IMR-90 (cell line): ENCODE data around the gene EVL. TPM values are rescaled to one million over a fixed set of nuclear protein-coding genes. Genes with fewer than 3 reads are reported as not detected.

Source experiments
- ATAC-seq: fragments of 200-7000 bp; cut with Tn5 transposase; 2 replicates; pipeline ENCODE4 v1.9.1; 2020; ENCODE audit warnings: low read depth, mild to moderate bottlenecking, moderate library complexity
- BruUV-seq: library from RNA; stranded (reverse); fragments of 400-500 nt; replicated peaks from 2 replicates; lab custom pipeline; 2021; lab: Mats Ljungman, UMichigan
- CTCF ChIA-PET: fragments of 300-600 bp; formaldehyde crosslinking; extraction: SDS; loops from one replicate; lab custom pipeline; 2021; ENCODE audit warnings: antibody characterized with exemption; lab: Yijun Ruan, JAX
- POLR2A ChIA-PET: fragments of 300-600 bp; sonication (Branson Sonifier 250); formaldehyde crosslinking; loops from one replicate; lab custom pipeline; 2022; ENCODE audit warnings: antibody characterized with exemption; ENCODE audit not compliant: unreplicated experiment; lab: Charles Lee
- DNase-seq: peaks from one replicate; pipeline ENCODE4 v3.0.0; 2013
- H2AFZ ChIP-seq: replicated peaks from 2 replicates; pipeline ENCODE3; 2013; ENCODE audit warnings: low read length, mild to moderate bottlenecking; ENCODE audit not compliant: poor library complexity
- H2AK5ac ChIP-seq: 2 replicates; pipeline ENCODE4 v1.6.1; 2013; ENCODE audit warnings: low read depth, low read length, inconsistent platforms
- H2AK9ac ChIP-seq: replicated peaks from 2 replicates; pipeline ENCODE3; 2013; ENCODE audit warnings: mild to moderate bottlenecking, low read depth, low read length, moderate library complexity; ENCODE audit not compliant: poor library complexity
- H2BK120ac ChIP-seq: 2 replicates; pipeline ENCODE4 v1.6.1; 2013; ENCODE audit warnings: low read depth, low read length, inconsistent platforms
- H2BK15ac ChIP-seq: 3 replicates; pipeline ENCODE4 v1.6.1; 2013; ENCODE audit warnings: low read depth, low read length, inconsistent platforms
- H2BK20ac ChIP-seq: 2 replicates; pipeline ENCODE4 v1.6.1; 2013; ENCODE audit warnings: low read depth, mild to moderate bottlenecking, inconsistent platforms, low read length, moderate library complexity
- H2BK5ac ChIP-seq: 2 replicates; pipeline ENCODE4 v1.6.1; 2013; ENCODE audit warnings: mild to moderate bottlenecking, low read depth, low read length, inconsistent platforms; ENCODE audit not compliant: poor library complexity, severe bottlenecking
- H3K14ac ChIP-seq: replicated peaks from 2 replicates; pipeline ENCODE4 v1.6.1; 2013; ENCODE audit warnings: low read depth, low read length, inconsistent platforms
- H3K18ac ChIP-seq: 2 replicates; pipeline ENCODE4 v1.6.1; 2013; ENCODE audit warnings: low read depth, low read length, control low read depth
- H3K23ac ChIP-seq: 2 replicates; pipeline ENCODE4 v1.6.1; 2013; ENCODE audit warnings: low read depth, low read length, inconsistent platforms
- H3K27ac ChIP-seq: 2 replicates; pipeline ENCODE4 v1.5.1; 2013; ENCODE audit warnings: mild to moderate bottlenecking, control low read depth, low read length; ENCODE audit not compliant: insufficient read depth
- H3K27me3 ChIP-seq: 2 replicates; pipeline ENCODE4 v1.6.1; 2013; ENCODE audit warnings: low read length; ENCODE audit not compliant: control insufficient read depth, insufficient read depth
- H3K36me3 ChIP-seq: 2 replicates; pipeline ENCODE4 v1.6.1; 2013; ENCODE audit warnings: low read length, mixed read lengths; ENCODE audit not compliant: control insufficient read depth, insufficient read depth
- H3K4ac ChIP-seq: 2 replicates; pipeline ENCODE4 v1.6.1; 2013; ENCODE audit warnings: low read depth, low read length, inconsistent platforms
- H3K4me1 ChIP-seq: 2 replicates; pipeline ENCODE4 v1.6.1; 2013; ENCODE audit warnings: low read length, mixed read lengths; ENCODE audit not compliant: control insufficient read depth, insufficient read depth
- H3K4me2 ChIP-seq: 2 replicates; pipeline ENCODE4 v1.6.1; 2013; ENCODE audit warnings: low read depth, mild to moderate bottlenecking, control low read depth, low read length, moderate library complexity
- H3K4me3 ChIP-seq: 2 replicates; pipeline ENCODE4 v1.5.1; 2013; ENCODE audit warnings: low read depth, mild to moderate bottlenecking, control low read depth, low read length, moderate library complexity; ENCODE audit not compliant: insufficient read depth
- H3K56ac ChIP-seq: 2 replicates; pipeline ENCODE4 v1.6.1; 2013; ENCODE audit warnings: low read length, inconsistent platforms; ENCODE audit not compliant: insufficient read depth; ENCODE audit errors: extremely low read depth
- H3K79me1 ChIP-seq, 2 experiments: 2 replicates each; pipeline ENCODE4 v1.6.1; 2013; ENCODE audit warnings: low read length in 2 of 2, inconsistent platforms in 1 of 2, low read depth in 1 of 2
- H3K9ac ChIP-seq: 2 replicates; pipeline ENCODE4 v1.6.1; 2013; ENCODE audit warnings: low read depth, low read length, control low read depth
- H3K9me1 ChIP-seq: 2 replicates; pipeline ENCODE4 v1.6.1; 2013; ENCODE audit warnings: low read length, inconsistent platforms; ENCODE audit not compliant: insufficient read depth
- H3K9me3 ChIP-seq: 2 replicates; pipeline ENCODE4 v1.6.1; 2013; ENCODE audit warnings: low read length; ENCODE audit not compliant: control insufficient read depth, insufficient read depth
- H4K20me1 ChIP-seq: 2 replicates; pipeline ENCODE4 v1.6.1; 2013; ENCODE audit warnings: low read length, inconsistent platforms; ENCODE audit not compliant: insufficient read depth
- H4K5ac ChIP-seq: 2 replicates; pipeline ENCODE4 v1.6.1; 2013; ENCODE audit warnings: mild to moderate bottlenecking, low read depth, low read length, control low read depth
- H4K8ac ChIP-seq, 2 experiments: 2 replicates each; pipeline ENCODE4 v1.6.1; 2013; ENCODE audit warnings: low read depth in 2 of 2, low read length in 2 of 2, control low read depth in 1 of 2, inconsistent platforms in 1 of 2
- H4K91ac ChIP-seq: 2 replicates; pipeline ENCODE4 v1.6.1; 2013; ENCODE audit warnings: low read depth, low read length, inconsistent platforms; ENCODE audit not compliant: insufficient read depth
- CEBPB ChIP-seq: IDR thresholded peaks from 2 replicates; pipeline ENCODE4 v1.6.1; 2012; ENCODE audit warnings: low read depth, low read length, improper control_type of control experiment
- CHD1 ChIP-seq: IDR thresholded peaks from 2 replicates; pipeline ENCODE4 v1.6.1; 2012; ENCODE audit warnings: low read depth, low read length, improper control_type of control experiment
- FOS ChIP-seq: fragments of 150-350 bp; IDR thresholded peaks from 2 replicates; pipeline ENCODE4 v1.6.1; 2016; ENCODE audit warnings: low read depth, low read length
- MAFK ChIP-seq: IDR thresholded peaks from 2 replicates; pipeline ENCODE4 v1.6.1; 2012; ENCODE audit warnings: low read depth, low read length, improper control_type of control experiment
- MAZ ChIP-seq: IDR thresholded peaks from 2 replicates; pipeline ENCODE4 v1.6.1; 2012; ENCODE audit warnings: low read depth, mild to moderate bottlenecking, low read length, improper control_type of control experiment, moderate library complexity, borderline replicate concordance
- NFE2L2 ChIP-seq: fragments of 150-350 bp; IDR thresholded peaks from 2 replicates; pipeline ENCODE4 v1.6.1; 2016; ENCODE audit warnings: low read depth, mild to moderate bottlenecking, low read length
- POLR2A ChIP-seq: IDR thresholded peaks from 2 replicates; pipeline ENCODE4 v1.6.1; 2012; ENCODE audit warnings: mild to moderate bottlenecking, low read depth, low read length
- RCOR1 ChIP-seq: IDR thresholded peaks from 2 replicates; pipeline ENCODE4 v1.6.1; 2012; ENCODE audit warnings: mild to moderate bottlenecking, low read length, improper control_type of control experiment; ENCODE audit not compliant: insufficient replicate concordance
- SMC3 ChIP-seq: fragments of 150-350 bp; IDR thresholded peaks from 2 replicates; pipeline ENCODE4 v1.6.1; 2016; ENCODE audit warnings: low read depth, mild to moderate bottlenecking, antibody characterized with exemption, low read length, moderate library complexity
- dilution Hi-C: fragments of 300-500 bp; cut with HindIII; formaldehyde crosslinking; loops from one replicate; pipeline ENCODE4 v1.14.3; 2018; ENCODE audit warnings: low sequenced_read_pairs; ENCODE audit not compliant: unreplicated experiment
- in situ Hi-C: fragments of 300-500 bp; cut with MboI; formaldehyde crosslinking; loops from 3 replicates; pipeline ENCODE4 v1.14.3; 2019; ENCODE audit warnings: low sequenced_read_pairs, inconsistent platforms, mixed read lengths
- intact Hi-C: fragments of 100-400 bp; cut with micrococcal nuclease; formaldehyde crosslinking; loops from 2 replicates; pipeline ENCODE4 v1.10.0; 2022
- polyA plus RNA-seq, 3 experiments: library from polyadenylated mRNA; depleted of rRNA; stranded (reverse); fragments of >200 nt; gene quantifications; 2 replicates each; pipeline ENCODE4 v1.2.3, GENCODE V29; 2012; ENCODE audit warnings: low replicate concordance in 1 of 3
- total RNA-seq: library from RNA; depleted of rRNA; stranded (reverse); fragments of >200 nt; gene quantifications from 2 replicates; pipeline ENCODE4 v1.2.3, GENCODE V29; 2012
- TF ChIP-seq, protein P1 (sequence below): fragments of 150-350 bp; IDR thresholded peaks from 2 replicates; pipeline ENCODE4 v1.6.1; 2016; ENCODE audit warnings: low read depth, mild to moderate bottlenecking, low read length, moderate library complexity, borderline replicate concordance
- TF ChIP-seq, protein P2 (sequence below): conservative IDR thresholded peaks from 2 replicates; pipeline ENCODE4 v1.5.1; 2012; ENCODE audit warnings: mild to moderate bottlenecking, low read depth, low read length, improper control_type of control experiment

Gene EVL
- total and polyA plus RNA-seq, 2 of the 4 experiments (the other 2 are of a cell fraction): 7.2 to 36.5 TPM

DNA sequence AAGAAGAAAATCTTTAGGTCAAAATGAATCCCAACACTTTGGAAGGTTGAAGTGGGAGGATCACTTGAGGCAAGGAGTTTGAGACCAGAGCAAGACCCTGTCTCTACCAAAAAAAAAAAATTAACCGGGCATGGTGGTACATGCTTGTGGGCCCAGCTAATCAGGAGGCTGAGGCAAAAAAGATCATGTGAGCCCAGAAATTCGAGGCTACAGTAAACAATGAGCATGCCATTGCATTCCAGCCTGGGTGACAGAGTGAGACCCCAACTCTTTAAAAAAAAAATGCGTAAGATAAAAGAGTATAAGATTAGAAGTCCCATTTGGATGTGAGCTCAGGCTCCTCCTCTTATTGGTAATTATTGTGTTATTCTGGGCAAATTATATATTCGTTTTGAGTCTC lies 30.8 kb upstream of the EVL start (continued):
- TF ChIP-seq, protein P1, sequence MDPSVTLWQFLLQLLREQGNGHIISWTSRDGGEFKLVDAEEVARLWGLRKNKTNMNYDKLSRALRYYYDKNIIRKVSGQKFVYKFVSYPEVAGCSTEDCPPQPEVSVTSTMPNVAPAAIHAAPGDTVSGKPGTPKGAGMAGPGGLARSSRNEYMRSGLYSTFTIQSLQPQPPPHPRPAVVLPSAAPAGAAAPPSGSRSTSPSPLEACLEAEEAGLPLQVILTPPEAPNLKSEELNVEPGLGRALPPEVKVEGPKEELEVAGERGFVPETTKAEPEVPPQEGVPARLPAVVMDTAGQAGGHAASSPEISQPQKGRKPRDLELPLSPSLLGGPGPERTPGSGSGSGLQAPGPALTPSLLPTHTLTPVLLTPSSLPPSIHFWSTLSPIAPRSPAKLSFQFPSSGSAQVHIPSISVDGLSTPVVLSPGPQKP: no peak
- TF ChIP-seq CEBPB (no peak), SMC3 (no peak), MAZ (no peak), MAFK (no peak)

DNA sequence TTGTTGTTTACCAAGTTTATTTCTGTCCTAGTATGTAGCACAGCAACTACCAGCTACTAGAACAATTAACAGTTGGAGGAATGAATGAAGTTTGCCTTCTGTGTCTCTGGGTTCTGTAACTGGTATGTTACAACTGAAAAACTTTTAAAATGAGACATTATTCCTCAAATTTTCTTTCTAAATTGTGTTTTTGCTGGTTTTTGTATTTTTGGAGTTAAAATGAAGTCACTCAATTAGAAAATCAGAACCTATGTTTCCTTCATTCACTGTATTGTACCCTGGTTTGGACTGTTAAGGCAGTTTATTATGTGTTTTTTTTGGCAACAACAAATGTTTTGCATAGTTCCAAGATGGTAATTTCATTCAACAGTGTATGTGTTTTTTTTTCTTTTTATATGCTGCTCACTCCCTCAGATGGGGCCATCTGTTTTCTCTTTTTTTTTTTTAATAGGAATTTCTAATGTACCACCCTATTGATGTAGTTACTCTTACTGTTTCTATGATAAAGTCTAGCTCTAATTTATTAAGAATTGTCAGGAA lies 30.2 kb upstream of the EVL start:
- Histone ChIP-seq H3K56ac (no peak overlapping the region), H4K8ac (no peak overlapping the region; a peak in 1 of 4 replicates), H3K27ac (no peak overlapping the region), H3K79me1 (peaks cover 3 to 13% of the 10 kb centered on the region in 2 experiments; a peak in 3 of 4 replicates), H2AK5ac (no peak overlapping the region), H3K4me3 (no peak overlapping the region), H2BK120ac (no peak overlapping the region), H2AK9ac (no peak overlapping the region), H4K5ac (no peak overlapping the region), H3K4me1 (peaks cover 19% of the 10 kb centered on the region), H3K9me1 (peaks cover 3% of the 10 kb centered on the region; the same call in 1 of the 2 replicates), H4K91ac (no peak overlapping the region), H3K36me3 (no peaks in the 10 kb centered on the region), H3K14ac (no peak overlapping the region), H3K9ac (no peak overlapping the region), H3K4me2 (no peak overlapping the region), H3K4ac (no peak overlapping the region), H3K27me3 (no peaks in the 10 kb centered on the region), H2BK20ac (no peak overlapping the region), H4K20me1 (no peaks in the 10 kb centered on the region), H3K23ac (no peak overlapping the region), H3K18ac (no peak overlapping the region), H2BK5ac (no peak overlapping the region), H3K9me3 (no peaks in the 10 kb centered on the region), H2AFZ (no peak overlapping the region), H2BK15ac (no peak overlapping the region)
- CTCF ChIA-PET: interaction anchor here (0.6 kb wide), 2 partner anchors 126 to 223 kb away, joined by 3 to 5 read pairs; no protein-coding TSS in a partner anchor
- POLR2A ChIA-PET: no interaction called here
- dilution Hi-C loops: no loop called here
- BruUV-seq: no TSS peak
- in situ Hi-C loops: no loop called here
- DNase-seq (no peak), ATAC-seq (no peak)
- intact Hi-C loops: loop anchor here (5.0 kb wide), 1 partner anchor 72 kb away; no protein-coding TSS in a partner anchor
- TF ChIP-seq NFE2L2 (no peak), POLR2A (no peak), FOS (no peak), RCOR1 (no peak), SMC3 (no peak), MAFK (no peak), MAZ (no peak), CHD1 (no peak)
- TF ChIP-seq, protein P2, sequence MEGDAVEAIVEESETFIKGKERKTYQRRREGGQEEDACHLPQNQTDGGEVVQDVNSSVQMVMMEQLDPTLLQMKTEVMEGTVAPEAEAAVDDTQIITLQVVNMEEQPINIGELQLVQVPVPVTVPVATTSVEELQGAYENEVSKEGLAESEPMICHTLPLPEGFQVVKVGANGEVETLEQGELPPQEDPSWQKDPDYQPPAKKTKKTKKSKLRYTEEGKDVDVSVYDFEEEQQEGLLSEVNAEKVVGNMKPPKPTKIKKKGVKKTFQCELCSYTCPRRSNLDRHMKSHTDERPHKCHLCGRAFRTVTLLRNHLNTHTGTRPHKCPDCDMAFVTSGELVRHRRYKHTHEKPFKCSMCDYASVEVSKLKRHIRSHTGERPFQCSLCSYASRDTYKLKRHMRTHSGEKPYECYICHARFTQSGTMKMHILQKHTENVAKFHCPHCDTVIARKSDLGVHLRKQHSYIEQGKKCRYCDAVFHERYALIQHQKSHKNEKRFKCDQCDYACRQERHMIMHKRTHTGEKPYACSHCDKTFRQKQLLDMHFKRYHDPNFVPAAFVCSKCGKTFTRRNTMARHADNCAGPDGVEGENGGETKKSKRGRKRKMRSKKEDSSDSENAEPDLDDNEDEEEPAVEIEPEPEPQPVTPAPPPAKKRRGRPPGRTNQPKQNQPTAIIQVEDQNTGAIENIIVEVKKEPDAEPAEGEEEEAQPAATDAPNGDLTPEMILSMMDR: no peak
- TF ChIP-seq, protein P1: no peak
